ENCODE results near the gene MRPS33.
"Not testable (repeated sequence)": the region's sequence is repeated elsewhere in the genome, so short reads cannot be mapped to it uniquely, and the experiment has no call there.

Gene MRPS33

GRCh38 chr7:141014524-141015395 is at the start of gene MRPS33:
TSS of gene MRPS33 (minus strand) at chr7:141014952. CDS start at chr7:141010633, 4,319 bp downstream.
- DNase-seq, result peak; percentile 99

- no peak for DNase-seq
These were observed 43.0 kb upstream of the MRPS33 start for GRCh38 chr7:141057788-141058187.

- DNase-seq, result no peak
These were observed 40.4 kb upstream of the MRPS33 start for GRCh38 chr7:141055146-141055545.

GRCh38 chr7:141053626-141054025 is 38.9 kb upstream of the MRPS33 start:
- no peak for DNase-seq

- DNase-seq, result no peak
These were observed 31.3 kb upstream of the MRPS33 start for GRCh38 chr7:141045842-141046620.

- DNase-seq, result no peak
These were observed 30.5 kb upstream of the MRPS33 start for GRCh38 chr7:141045126-141045841.

- DNase-seq, result no peak
These were observed 28.9 kb upstream of the MRPS33 start for GRCh38 chr7:141043616-141044015.

- DNase-seq, result no peak
These were observed 27.8 kb upstream of the MRPS33 start for GRCh38 chr7:141042222-141043193.

GRCh38 chr7:141039376-141039775 is 24.6 kb upstream of the MRPS33 start:
- no peak for DNase-seq

- DNase-seq, result not testable (repeated sequence)
These were observed 23.3 kb upstream of the MRPS33 start for GRCh38 chr7:141038100-141038499.

- DNase-seq, result not testable (repeated sequence)
These were observed 18.0 kb upstream of the MRPS33 start for GRCh38 chr7:141032539-141033323.

- no peak for DNase-seq
These were observed 14.0 kb upstream of the MRPS33 start for GRCh38 chr7:141028767-141029166.

GRCh38 chr7:141027043-141027442 is 12.3 kb upstream of the MRPS33 start:
- DNase-seq, result no peak

GRCh38 chr7:141024668-141025067 is 9.9 kb upstream of the MRPS33 start:
- DNase-seq, result no peak

GRCh38 chr7:141023295-141023694 is 8.5 kb upstream of the MRPS33 start:
- no peak for DNase-seq

- no peak for DNase-seq
These were observed 2.8 kb upstream of the MRPS33 start for GRCh38 chr7:141017555-141017954.

GRCh38 chr7:141016349-141016748 is 1.6 kb upstream of the MRPS33 start:
- no peak for DNase-seq

- DNase-seq, result peak; percentile 39
These were observed 628 bp downstream of the MRPS33 start for GRCh38 chr7:141014125-141014523.

GRCh38 chr7:141013345-141013715 is 1.4 kb downstream of the MRPS33 start:
- no peak for DNase-seq

- no peak for DNase-seq
These were observed 1.9 kb downstream of the MRPS33 start for GRCh38 chr7:141012696-141013344.

Measured in NCI-H1092 (cell line).